NT2/D1 (cell line): ENCODE measurements around the gene CD180.

Source experiments
- SUZ12 ChIP-seq: IDR thresholded peaks from 2 replicates; pipeline ENCODE4 v1.6.1; 2011; ENCODE audit not compliant: insufficient read length, insufficient read depth; ENCODE audit errors: extremely low read depth
- YY1 ChIP-seq: IDR thresholded peaks from 2 replicates; pipeline ENCODE4 v1.6.1; 2011; ENCODE audit not compliant: insufficient read length, insufficient read depth

DNA sequence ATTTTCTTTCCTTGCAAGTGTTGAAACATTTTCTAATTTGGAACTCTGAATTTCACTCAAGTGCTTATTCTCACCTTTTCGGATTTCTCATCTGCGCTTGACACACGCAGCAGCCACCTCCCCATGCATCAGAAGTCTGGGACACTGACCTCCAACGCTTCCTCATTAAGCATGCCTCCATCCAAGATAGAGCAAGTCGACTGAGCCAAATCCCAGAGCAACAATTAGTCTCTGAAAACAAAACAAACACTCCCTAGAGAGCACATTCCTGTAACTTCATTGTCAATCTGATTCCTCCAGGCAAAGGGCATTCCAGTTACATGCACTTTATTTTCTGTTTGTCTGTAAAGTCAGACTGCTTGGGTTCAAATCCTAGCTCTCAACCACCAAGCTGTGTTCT, 5.7 kb downstream of the CD180 start:
- TF ChIP-seq SUZ12 (no peak), YY1 (no peak)
